ENCODE results near the gene PYDC2. TPM values are rescaled to one million over a fixed set of nuclear protein-coding genes. Genes with fewer than 3 reads are reported as not detected.

The PYDC2 gene
- total and polyA plus RNA-seq, 2 of the 8 experiments (the other 6 are each of a cell fraction or from before 2014, with no cell fraction given): not detected

GRCh38 chr3:191438150-191438814 is 22.7 kb upstream of the PYDC2 start:
- ChIA-PET CTCF (ENCODE audit: partially characterized antibody) (interaction anchor here (0.6 kb wide), 1 partner anchor 63 kb away, joined by 3 read pairs; no protein-coding TSS in a partner anchor), POLR2A (ENCODE audit: partially characterized antibody) (no interaction called here)
- FAIRE-seq: no peak

More at GRCh38 chr3:191438150-191438814, 22.7 kb upstream of the PYDC2 start:
- no peaks in the 10 kb centered on the region for H3K79me1 ChIP-seq (ENCODE audit: low read depth, low read length)
- H3K23me2 ChIP-seq (ENCODE audit: low read depth, low read length): no peaks in the 10 kb centered on the region; the same call in 1 of the 2 replicates
- no peaks in the 10 kb centered on the region for H4K20me1 ChIP-seq (replicated peaks in 1 of 2; ENCODE audit: control insufficient read depth in 1 of 2, insufficient read depth in 2 of 2, low read length in 2 of 2)
- no peak overlapping the region for H3K4ac ChIP-seq (replicated peaks; ENCODE audit: insufficient read length, low read depth, low read length)
- no peak overlapping the region for H3K23ac ChIP-seq (ENCODE audit: insufficient read length)
- 94% methylated on average over 2 of the region's 2 CpGs; no CpG with 5 or more reads in 1 of the 2 experiments for WGBS, 2 experiments (ENCODE audit: extremely low coverage in 1 of 2, insufficient coverage in 1 of 2, insufficient read length in 1 of 2, insufficient replicate concordance in 2 of 2, low coverage in 1 of 2, low lambda C conversion rate in 2 of 2, missing lambda C conversion rate in 1 of 2)
- no peak overlapping the region for H3K4me3 ChIP-seq (ENCODE audit: extremely low read depth in 1 of 4, insufficient read depth in 2 of 4, low read depth in 3 of 4, low read length in 4 of 4)
- no peak overlapping the region for H2BK120ac ChIP-seq (replicated peaks; ENCODE audit: low read depth, low read length)
- no peak overlapping the region for H2BK5ac ChIP-seq (ENCODE audit: low read depth, low read length)
- no peaks in the 10 kb centered on the region for H3K27me3 ChIP-seq (replicated peaks in 1 of 4; ENCODE audit: control insufficient read depth in 3 of 4, extremely low read depth in 1 of 4, insufficient read depth in 3 of 4, low read length in 3 of 4)
- no peak overlapping the region for H4K5ac ChIP-seq (ENCODE audit: insufficient read length, low read depth, low read length)
- no peak overlapping the region for H3K14ac ChIP-seq (ENCODE audit: insufficient read length)
- H3K9me3 ChIP-seq (ENCODE audit: insufficient read depth in 2 of 2, low read depth in 1 of 2, low read length in 1 of 2): no peaks in the 10 kb centered on the region
- H3K36me3 ChIP-seq (ENCODE audit: control insufficient read depth in 2 of 4, insufficient read depth in 4 of 4, low read length in 3 of 4): no peaks in the 10 kb centered on the region
- H2BK15ac ChIP-seq (ENCODE audit: low read length): no peak overlapping the region
- H4K8ac ChIP-seq (ENCODE audit: extremely low read depth, insufficient read depth, low read length): no peak overlapping the region
- H2BK20ac ChIP-seq (ENCODE audit: low read length): no peak overlapping the region
- no peak overlapping the region for H2AFZ ChIP-seq (ENCODE audit: low read length)
- no peak overlapping the region for H3K4me2 ChIP-seq (ENCODE audit: insufficient read depth in 1 of 2, low read depth in 2 of 2, low read length in 2 of 2)
- TF ChIP-seq, protein P1, sequence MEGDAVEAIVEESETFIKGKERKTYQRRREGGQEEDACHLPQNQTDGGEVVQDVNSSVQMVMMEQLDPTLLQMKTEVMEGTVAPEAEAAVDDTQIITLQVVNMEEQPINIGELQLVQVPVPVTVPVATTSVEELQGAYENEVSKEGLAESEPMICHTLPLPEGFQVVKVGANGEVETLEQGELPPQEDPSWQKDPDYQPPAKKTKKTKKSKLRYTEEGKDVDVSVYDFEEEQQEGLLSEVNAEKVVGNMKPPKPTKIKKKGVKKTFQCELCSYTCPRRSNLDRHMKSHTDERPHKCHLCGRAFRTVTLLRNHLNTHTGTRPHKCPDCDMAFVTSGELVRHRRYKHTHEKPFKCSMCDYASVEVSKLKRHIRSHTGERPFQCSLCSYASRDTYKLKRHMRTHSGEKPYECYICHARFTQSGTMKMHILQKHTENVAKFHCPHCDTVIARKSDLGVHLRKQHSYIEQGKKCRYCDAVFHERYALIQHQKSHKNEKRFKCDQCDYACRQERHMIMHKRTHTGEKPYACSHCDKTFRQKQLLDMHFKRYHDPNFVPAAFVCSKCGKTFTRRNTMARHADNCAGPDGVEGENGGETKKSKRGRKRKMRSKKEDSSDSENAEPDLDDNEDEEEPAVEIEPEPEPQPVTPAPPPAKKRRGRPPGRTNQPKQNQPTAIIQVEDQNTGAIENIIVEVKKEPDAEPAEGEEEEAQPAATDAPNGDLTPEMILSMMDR (IDR thresholded peaks at IDR 0.05; ENCODE audit: control extremely low read depth in 1 of 3, insufficient read depth in 1 of 3, low read depth in 1 of 3, low read length in 3 of 3): no peak
- TF ChIP-seq JUND (IDR thresholded peaks at IDR 0.05; ENCODE audit: low read length) (no peak), SP2 (IDR thresholded peaks at IDR 0.05; ENCODE audit: low read length) (no peak), NRF1 (IDR thresholded peaks at IDR 0.05; ENCODE audit: low read depth, low read length) (no peak), TCF12 (IDR thresholded peaks at IDR 0.05; ENCODE audit: low read depth, low read length) (no peak), PHF8 (conservative IDR thresholded peaks at IDR 0.05; ENCODE audit: low read depth, low read length) (no peak), TAF1 (IDR thresholded peaks at IDR 0.05; ENCODE audit: low read depth, low read length) (no peak), SIN3A (conservative IDR thresholded peaks at IDR 0.05 in 1 of 2, IDR thresholded peaks at IDR 0.05 in 1 of 2; ENCODE audit: low read depth in 1 of 2, low read length in 2 of 2) (no peak)
- no peak overlapping the region for H4K91ac ChIP-seq (replicated peaks; ENCODE audit: insufficient read length, low read length)
- H3K27ac ChIP-seq (ENCODE audit: low read depth, low read length): no peak overlapping the region
- H2AK5ac ChIP-seq (ENCODE audit: low read depth, low read length): no peak overlapping the region
- H2BK12ac ChIP-seq (ENCODE audit: low read depth, low read length): no peak overlapping the region
- H3K79me2 ChIP-seq (ENCODE audit: control insufficient read depth in 1 of 2, insufficient read depth in 2 of 2, low read length in 2 of 2): no peaks in the 10 kb centered on the region
- no peak overlapping the region for H3K56ac ChIP-seq (replicated peaks; ENCODE audit: insufficient read length, low read depth, low read length)
- H3K18ac ChIP-seq (ENCODE audit: extremely low read depth, low read length): no peak overlapping the region
- H3K4me1 ChIP-seq (replicated peaks in 1 of 4; ENCODE audit: control insufficient read depth in 3 of 4, insufficient read depth in 4 of 4, low read length in 3 of 4): no peaks in the 10 kb centered on the region
- no peak overlapping the region for H3K9ac ChIP-seq (replicated peaks in 1 of 4; ENCODE audit: extremely low read depth in 1 of 4, low read depth in 3 of 4, low read length in 3 of 4)
- no peak for DNase-seq (ENCODE audit: low read depth in 1 of 2, low spot score in 2 of 2)

Data from H1 (cell line).